Measurements from ENCODE around the gene VRK1. TPM values are rescaled to one million over a fixed set of nuclear protein-coding genes. Genes with fewer than 3 reads are reported as not detected.

Gene VRK1
- total and polyA plus RNA-seq, 2 of the 8 experiments (the other 6 are each of a cell fraction or from before 2014, with no cell fraction given), result 24.2 to 64.8 TPM

DNA sequence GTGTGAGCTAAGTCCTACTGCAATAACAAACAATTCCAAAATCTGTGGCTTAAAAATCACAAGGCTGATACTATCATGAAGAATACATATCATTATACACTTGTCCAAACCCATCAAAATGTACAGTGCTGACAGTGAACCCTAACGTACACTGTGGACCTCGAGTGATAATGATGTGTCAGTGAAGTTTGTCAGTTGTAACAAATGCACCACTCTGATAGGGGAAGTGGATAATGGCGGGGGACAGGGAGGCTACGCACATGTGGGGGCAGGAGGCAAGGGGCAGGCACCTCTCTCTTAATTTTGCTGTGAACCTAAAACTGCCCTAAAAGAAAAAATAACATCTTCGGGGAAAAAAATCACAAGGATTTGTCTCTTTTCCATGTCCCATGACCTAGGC, 100.0 kb downstream of the VRK1 start (continued):
- no peak for TF ChIP-seq CBX8 (IDR thresholded peaks at IDR 0.05; ENCODE audit: borderline replicate concordance, low read depth, low read length)
- TF ChIP-seq POLR2AphosphoS5 (IDR thresholded peaks at IDR 0.05; ENCODE audit: low read depth, low read length), result no peak
- TF ChIP-seq JUND (IDR thresholded peaks at IDR 0.05; ENCODE audit: low read length), result no peak
- TF ChIP-seq, protein P1, sequence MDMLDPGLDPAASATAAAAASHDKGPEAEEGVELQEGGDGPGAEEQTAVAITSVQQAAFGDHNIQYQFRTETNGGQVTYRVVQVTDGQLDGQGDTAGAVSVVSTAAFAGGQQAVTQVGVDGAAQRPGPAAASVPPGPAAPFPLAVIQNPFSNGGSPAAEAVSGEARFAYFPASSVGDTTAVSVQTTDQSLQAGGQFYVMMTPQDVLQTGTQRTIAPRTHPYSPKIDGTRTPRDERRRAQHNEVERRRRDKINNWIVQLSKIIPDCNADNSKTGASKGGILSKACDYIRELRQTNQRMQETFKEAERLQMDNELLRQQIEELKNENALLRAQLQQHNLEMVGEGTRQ (IDR thresholded peaks at IDR 0.05; ENCODE audit: low read length), result no peak

Data from H1 (cell line).